ENCODE data around the gene ALDH1L1.

The ALDH1L1 gene

DNA sequence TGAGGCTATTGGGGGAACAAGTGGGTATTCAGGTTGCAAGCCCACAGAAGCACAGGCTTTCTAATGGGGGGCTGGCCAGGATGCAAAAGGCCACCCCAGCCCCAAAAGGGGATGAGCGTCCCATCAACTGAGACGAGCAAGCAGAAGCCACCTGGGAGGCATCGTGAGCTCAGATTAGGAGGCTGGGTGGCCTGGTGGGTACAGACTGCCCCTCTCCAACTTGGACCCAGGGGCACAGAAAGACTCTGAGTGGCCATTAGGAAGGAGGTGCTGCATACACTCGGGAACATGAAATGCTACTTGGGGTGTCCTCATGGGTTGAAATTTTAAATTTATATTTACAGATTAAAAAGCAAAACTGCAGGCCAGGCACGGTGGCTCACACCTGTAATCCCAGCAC, 125.5 kb downstream of the ALDH1L1 start (continued):
- TF ChIP-seq, protein P1, sequence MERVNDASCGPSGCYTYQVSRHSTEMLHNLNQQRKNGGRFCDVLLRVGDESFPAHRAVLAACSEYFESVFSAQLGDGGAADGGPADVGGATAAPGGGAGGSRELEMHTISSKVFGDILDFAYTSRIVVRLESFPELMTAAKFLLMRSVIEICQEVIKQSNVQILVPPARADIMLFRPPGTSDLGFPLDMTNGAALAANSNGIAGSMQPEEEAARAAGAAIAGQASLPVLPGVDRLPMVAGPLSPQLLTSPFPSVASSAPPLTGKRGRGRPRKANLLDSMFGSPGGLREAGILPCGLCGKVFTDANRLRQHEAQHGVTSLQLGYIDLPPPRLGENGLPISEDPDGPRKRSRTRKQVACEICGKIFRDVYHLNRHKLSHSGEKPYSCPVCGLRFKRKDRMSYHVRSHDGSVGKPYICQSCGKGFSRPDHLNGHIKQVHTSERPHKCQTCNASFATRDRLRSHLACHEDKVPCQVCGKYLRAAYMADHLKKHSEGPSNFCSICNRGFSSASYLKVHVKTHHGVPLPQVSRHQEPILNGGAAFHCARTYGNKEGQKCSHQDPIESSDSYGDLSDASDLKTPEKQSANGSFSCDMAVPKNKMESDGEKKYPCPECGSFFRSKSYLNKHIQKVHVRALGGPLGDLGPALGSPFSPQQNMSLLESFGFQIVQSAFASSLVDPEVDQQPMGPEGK (CRISPR knock-in tag; IDR thresholded peaks at IDR 0.05; ENCODE audit: borderline replicate concordance) = no peak
- TF ChIP-seq ZFP30 (CRISPR knock-in tag; IDR thresholded peaks at IDR 0.05) (no peak), OSR1 (CRISPR knock-in tag; IDR thresholded peaks at IDR 0.05) (no peak), ZNF8 (CRISPR knock-in tag; IDR thresholded peaks at IDR 0.05) (no peak)

DNA sequence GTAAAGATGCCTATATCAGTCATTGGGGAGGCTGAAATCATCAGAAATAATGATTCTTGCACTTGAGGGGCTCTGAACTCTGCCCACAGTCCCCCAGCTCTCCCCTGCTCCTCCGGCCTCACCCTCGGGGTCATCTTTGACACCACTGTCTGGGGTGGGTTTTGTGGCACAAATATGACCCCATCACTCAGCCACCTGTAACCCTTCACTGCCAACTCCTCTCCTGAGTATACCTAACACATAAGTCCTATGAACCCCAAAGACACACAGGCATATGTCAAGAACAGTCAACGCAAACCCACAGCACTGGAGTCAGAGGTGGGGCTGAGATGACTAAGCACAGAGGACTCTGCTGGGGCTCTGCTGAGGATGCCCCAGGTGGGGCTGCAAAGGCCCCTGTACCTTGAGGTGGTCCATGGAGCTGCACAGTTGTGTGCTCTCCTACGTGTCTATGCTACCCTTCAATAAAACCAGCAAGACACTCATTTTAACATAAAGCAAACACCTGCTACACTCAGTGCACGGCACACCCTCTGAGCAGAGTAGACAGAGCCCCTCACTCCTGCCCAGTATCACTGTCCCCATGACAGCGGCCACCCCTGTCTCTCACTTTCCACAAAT, 126.3 kb downstream of the ALDH1L1 start:
- ATAC-seq = no peak
- TF ChIP-seq GLIS3 (CRISPR knock-in tag; IDR thresholded peaks at IDR 0.05) (no peak), TSHZ2 (CRISPR knock-in tag; IDR thresholded peaks at IDR 0.05) (no peak), ZFP3 (CRISPR knock-in tag; IDR thresholded peaks at IDR 0.05) (no peak), ARNTL (CRISPR knock-in tag; IDR thresholded peaks at IDR 0.05; ENCODE audit: borderline replicate concordance, low read depth) (no peak)

Measured in SK-N-SH treated with all-trans-retinoic acid at 6 μM for 48 hours (cell line).